Measurements from ENCODE around the gene AMD1. TPM values are rescaled to one million over a fixed set of nuclear protein-coding genes. Genes with fewer than 3 reads are reported as not detected.
"Not testable (repeated sequence)": the region's sequence is repeated elsewhere in the genome, so short reads cannot be mapped to it uniquely, and the experiment has no call there.

AMD1 gene
- total and polyA plus RNA-seq, 9 of the 15 experiments (the other 6 are each of a cell fraction or from before 2014, with no cell fraction given), result 60.0 to 151 (median 85.6) TPM

GRCh38 chr6:110901601-110902000 lies 27.0 kb downstream of the AMD1 start:
- H3K4me1 ChIP-seq (replicated peaks in 1 of 2; ENCODE audit: control insufficient read depth in 2 of 2, insufficient read depth in 2 of 2, low read length in 2 of 2); H2AFZ ChIP-seq (ENCODE audit: low read depth, low read length); BruUV-seq (replicated peaks); ATAC-seq; FAIRE-seq; H3K9me1 ChIP-seq (ENCODE audit: control insufficient read depth, insufficient read depth, low read length); in situ Hi-C loops (cut with MboI); H3K79me2 ChIP-seq (ENCODE audit: control insufficient read depth, insufficient read depth, low read length); H3K9ac ChIP-seq (ENCODE audit: insufficient read depth in 1 of 2, low read depth in 2 of 2, low read length in 2 of 2); H4K20me1 ChIP-seq (replicated peaks; ENCODE audit: control insufficient read depth, insufficient read depth, low read length); H3K4me2 ChIP-seq (ENCODE audit: insufficient read depth, low read length); CTCF ChIA-PET (ENCODE audit: low intra/inter-chr PET ratio); H3K9me3 ChIP-seq (replicated peaks; ENCODE audit: control insufficient read depth, insufficient read depth, low read depth, low read length); DNase-seq (ENCODE audit: extremely low read depth in 1 of 4, low spot score in 3 of 4); H3K27ac ChIP-seq (ENCODE audit: extremely low read depth, low read depth, low read length); H3K27me3 ChIP-seq (ENCODE audit: control insufficient read depth in 2 of 2, insufficient read depth in 2 of 2, low read length in 2 of 2); H3K4me3 ChIP-seq; intact Hi-C loops (cut with micrococcal nuclease): not testable (repeated sequence)
- H3K36me3 ChIP-seq (ENCODE audit: control insufficient read depth, insufficient read depth, low read length), result peaks cover 11% of the 10 kb centered on the region; the same call in 1 of the 3 replicates
- POLR2A ChIA-PET, result interaction anchor here (1.0 to 2.0 kb wide), 4 partner anchors 12 to 86 kb away, joined by 3 to 8 read pairs (median 5); partner anchors contain the start of gene CDK19
- 43% methylated on average over 8 of the region's 8 CpGs for WGBS (ENCODE audit: insufficient coverage, low coverage, missing lambda C conversion rate)

- Histone ChIP-seq H3K9ac (ENCODE audit: insufficient read depth in 1 of 2, low read depth in 2 of 2, low read length in 2 of 2) (no peak overlapping the region), H3K36me3 (ENCODE audit: control insufficient read depth, insufficient read depth, low read length) (peaks cover 6% of the 10 kb centered on the region; the same call in 1 of the 3 replicates), H3K9me1 (ENCODE audit: control insufficient read depth, insufficient read depth, low read length) (no peaks in the 10 kb centered on the region), H3K27ac (ENCODE audit: extremely low read depth, low read depth, low read length) (no peak overlapping the region), H3K79me2 (ENCODE audit: control insufficient read depth, insufficient read depth, low read length) (no peaks in the 10 kb centered on the region), H3K4me1 (replicated peaks in 1 of 2; ENCODE audit: control insufficient read depth in 2 of 2, insufficient read depth in 2 of 2, low read length in 2 of 2) (no peaks in the 10 kb centered on the region; a peak in 1 of 5 replicates), H3K27me3 (ENCODE audit: control insufficient read depth in 2 of 2, insufficient read depth in 2 of 2, low read length in 2 of 2) (no peaks in the 10 kb centered on the region), H2AFZ (ENCODE audit: low read depth, low read length) (no peak overlapping the region), H4K20me1 (replicated peaks; ENCODE audit: control insufficient read depth, insufficient read depth, low read length) (no peaks in the 10 kb centered on the region), H3K4me2 (ENCODE audit: insufficient read depth, low read length) (no peak overlapping the region), H3K9me3 (replicated peaks; ENCODE audit: control insufficient read depth, insufficient read depth, low read depth, low read length) (peaks cover 7% of the 10 kb centered on the region; the same call in 1 of the 2 replicates), H3K4me3 (no peak overlapping the region)
- 76% methylated on average over 8 of the region's 8 CpGs for WGBS (ENCODE audit: insufficient coverage, low coverage, missing lambda C conversion rate)
- ChIA-PET CTCF (ENCODE audit: low intra/inter-chr PET ratio) (no interaction called here), POLR2A (interaction anchor here (0.8 to 2.0 kb wide), 3 partner anchors 12 to 28 kb away, joined by 3 to 8 read pairs (median 7); partner anchors contain the start of gene AMD1)
- no TSS peak for BruUV-seq (replicated peaks)
- intact Hi-C loops (cut with micrococcal nuclease), result no loop called here
- DNase-seq (ENCODE audit: extremely low read depth in 1 of 4, low spot score in 3 of 4) (no peak), FAIRE-seq (no peak), ATAC-seq (no peak)
- in situ Hi-C loops (cut with MboI), result no loop called here
- TF ChIP-seq CGGBP1 (CRISPR knock-in tag; IDR thresholded peaks at IDR 0.05) (no peak), BCOR (IDR thresholded peaks at IDR 0.05) (no peak), POLR2A (conservative IDR thresholded peaks at IDR 0.05) (peak; percentile 41), WHSC1 (IDR thresholded peaks at IDR 0.05; ENCODE audit: low read length) (no peak)
Observed at GRCh38 chr6:110902091-110902490, 27.5 kb downstream of the AMD1 start.
